Measurements from ENCODE around the gene FAM13A.

DNA sequence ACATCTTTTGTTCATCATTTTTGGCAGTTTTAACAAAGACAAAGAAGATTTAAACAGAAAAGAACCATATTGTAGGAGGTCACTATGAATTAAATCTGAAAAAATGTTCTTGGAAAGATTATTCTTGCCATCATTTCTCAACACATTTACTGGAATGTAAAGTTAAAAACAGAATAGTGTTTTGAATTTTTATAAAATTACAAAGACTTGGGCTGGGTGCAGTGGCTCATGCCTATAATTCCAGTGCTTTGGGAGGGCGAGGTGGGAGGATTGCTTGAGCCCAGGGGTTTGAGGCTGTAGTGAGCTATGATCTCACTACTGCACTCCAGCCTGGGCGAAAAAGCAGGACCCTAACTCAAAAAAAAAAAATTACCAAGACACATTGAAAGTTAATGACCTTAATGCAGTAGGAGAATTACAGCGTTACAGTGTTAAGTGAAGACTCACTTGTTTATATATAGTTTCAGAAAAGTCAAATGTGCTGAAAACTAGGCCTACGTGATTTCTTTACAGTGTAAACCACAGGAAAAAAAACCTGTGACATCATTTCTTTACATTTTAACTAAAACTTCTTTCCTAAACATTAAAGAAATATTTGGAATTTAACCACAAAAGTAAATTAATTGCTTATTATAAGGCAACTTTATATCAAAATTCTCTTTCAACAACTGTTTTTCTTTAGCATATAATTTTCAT, 7.9 kb downstream of the FAM13A start:
- no peak for TF ChIP-seq PAX5 (IDR thresholded peaks at IDR 0.05; ENCODE audit: insufficient read depth, low read length, severe bottlenecking)
- TF ChIP-seq SPI1 (IDR thresholded peaks at IDR 0.05; ENCODE audit: low read depth, low read length): no peak
- TF ChIP-seq POLR2AphosphoS5 (IDR thresholded peaks at IDR 0.05; ENCODE audit: low read depth, low read length): no peak

All from GM12891 (cell line).